G401 (cell line): ENCODE data around the gene ADCY9. TPM values are rescaled to one million over a fixed set of nuclear protein-coding genes. Genes with fewer than 3 reads are reported as not detected.

Source experiments
- DNase-seq: peaks from one replicate; pipeline ENCODE4 v3.0.0-alpha.2; 2015; ENCODE audit warnings: low spot score
- in situ Hi-C: cut with HindIII; loops from 2 replicates; pipeline ENCODE4 v1.10.0; 2016; ENCODE audit warnings: low sequenced_read_pairs, mixed read lengths
- total RNA-seq: library from RNA; depleted of rRNA; stranded (reverse); fragments of >200 nt; shearing (Covaris generic); gene quantifications from 2 replicates; pipeline ENCODE4 v1.2.3, GENCODE V29; 2014

Gene ADCY9
- total RNA-seq, 1 experiment from 2014 or later = 2.6 TPM

GRCh38 chr16:4124535-4125294 lies 8.5 kb upstream of the ADCY9 start:
- no peak for DNase-seq
- in situ Hi-C loops = no loop called here

GRCh38 chr16:4123616-4124300 lies 7.5 kb upstream of the ADCY9 start:
- no peak for DNase-seq

GRCh38 chr16:4120176-4120575 lies 3.9 kb upstream of the ADCY9 start:
- in situ Hi-C loops = no loop called here
- no peak for DNase-seq

More at GRCh38 chr16:4123616-4124300, 7.5 kb upstream of the ADCY9 start:
- in situ Hi-C loops = no loop called here

- in situ Hi-C loops = no loop called here
- no peak for DNase-seq
Measured at GRCh38 chr16:4117250-4117578, 972 bp upstream of the ADCY9 start.

- in situ Hi-C loops = no loop called here
- no peak for DNase-seq
Measured at GRCh38 chr16:4115949-4116318, 308 bp downstream of the ADCY9 start.

- no peak for DNase-seq
- in situ Hi-C loops = no loop called here
Measured at GRCh38 chr16:4115209-4115948, 863 bp downstream of the ADCY9 start.

- in situ Hi-C loops = no loop called here
- no peak for DNase-seq
Measured at GRCh38 chr16:4114257-4115208, 1.7 kb downstream of the ADCY9 start.

- in situ Hi-C loops = no loop called here
- no peak for DNase-seq
Measured at GRCh38 chr16:4113358-4114256, 2.6 kb downstream of the ADCY9 start.

GRCh38 chr16:4111748-4112696 lies 4.2 kb downstream of the ADCY9 start:
- in situ Hi-C loops = no loop called here
- peak; percentile 51 for DNase-seq

GRCh38 chr16:4110680-4111079 lies 5.6 kb downstream of the ADCY9 start:
- in situ Hi-C loops = no loop called here
- DNase-seq = no peak

- in situ Hi-C loops = no loop called here
- DNase-seq = no peak
Measured at GRCh38 chr16:4110065-4110464, 6.2 kb downstream of the ADCY9 start.

- DNase-seq = no peak
- in situ Hi-C loops = no loop called here
Measured at GRCh38 chr16:4109250-4109736, 6.9 kb downstream of the ADCY9 start.

- in situ Hi-C loops = no loop called here
- DNase-seq = no peak
Measured at GRCh38 chr16:4106516-4106915, 9.7 kb downstream of the ADCY9 start.

GRCh38 chr16:4105848-4106247 lies 10.4 kb downstream of the ADCY9 start:
- in situ Hi-C loops = no loop called here

GRCh38 chr16:4103745-4104144 lies 12.5 kb downstream of the ADCY9 start:
- no peak for DNase-seq
- in situ Hi-C loops = no loop called here

More at GRCh38 chr16:4105848-4106247, 10.4 kb downstream of the ADCY9 start:
- DNase-seq = no peak

GRCh38 chr16:4101421-4102219 lies 14.6 kb downstream of the ADCY9 start:
- in situ Hi-C loops = no loop called here
- no peak for DNase-seq
